ENCODE results near the gene UBQLN3.

The UBQLN3 gene

GRCh38 chr11:5509803-5510202, at the start of gene UBQLN3:
TSS of gene UBQLN3 (minus strand) at chr11:5509957. CDS start at chr11:5509558, 399 bp downstream.
- intact Hi-C loops (cut with DNase I): no loop called here
- no peak for DNase-seq

GRCh38 chr11:5557751-5558150, 48.0 kb upstream of the UBQLN3 start:
- DNase-seq: no peak
- intact Hi-C loops (cut with DNase I): no loop called here

GRCh38 chr11:5556596-5557188, 46.9 kb upstream of the UBQLN3 start:
- intact Hi-C loops (cut with DNase I): no loop called here
- no peak for DNase-seq

GRCh38 chr11:5553343-5553742, 43.6 kb upstream of the UBQLN3 start:
- DNase-seq: no peak
- intact Hi-C loops (cut with DNase I): no loop called here

- intact Hi-C loops (cut with DNase I): no loop called here
- no peak for DNase-seq
Measured at GRCh38 chr11:5550440-5551095, 40.8 kb upstream of the UBQLN3 start.

GRCh38 chr11:5548440-5548839, 38.7 kb upstream of the UBQLN3 start, which contains the start of gene OR52H1:
TSS of gene OR52H1 (minus strand) at chr11:5548540. CDS start at chr11:5545505, 3,035 bp downstream.
- intact Hi-C loops (cut with DNase I): no loop called here

DNA sequence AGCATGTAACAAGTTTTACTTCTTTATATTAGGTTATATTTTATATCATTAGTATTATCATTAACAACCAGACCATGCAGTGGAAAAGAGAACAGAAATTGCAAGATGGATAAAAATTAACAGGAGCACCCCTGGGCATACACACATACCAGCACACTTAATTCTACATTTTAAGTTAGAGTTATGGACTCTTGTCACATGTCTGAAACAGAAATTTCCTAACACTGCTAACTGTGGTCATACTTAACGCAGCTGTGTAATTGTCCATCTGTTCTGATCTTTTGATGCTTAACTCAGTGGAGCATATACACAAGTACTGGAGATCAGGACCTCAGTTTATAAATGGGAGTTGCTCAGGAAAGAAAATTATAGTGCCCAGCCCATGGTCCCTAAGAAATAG, 38.2 kb upstream of the UBQLN3 start:
- intact Hi-C loops (cut with DNase I): no loop called here
- DNase-seq: no peak

More at GRCh38 chr11:5548440-5548839, 38.7 kb upstream of the UBQLN3 start, which contains the start of gene OR52H1:
- DNase-seq: no peak

DNA sequence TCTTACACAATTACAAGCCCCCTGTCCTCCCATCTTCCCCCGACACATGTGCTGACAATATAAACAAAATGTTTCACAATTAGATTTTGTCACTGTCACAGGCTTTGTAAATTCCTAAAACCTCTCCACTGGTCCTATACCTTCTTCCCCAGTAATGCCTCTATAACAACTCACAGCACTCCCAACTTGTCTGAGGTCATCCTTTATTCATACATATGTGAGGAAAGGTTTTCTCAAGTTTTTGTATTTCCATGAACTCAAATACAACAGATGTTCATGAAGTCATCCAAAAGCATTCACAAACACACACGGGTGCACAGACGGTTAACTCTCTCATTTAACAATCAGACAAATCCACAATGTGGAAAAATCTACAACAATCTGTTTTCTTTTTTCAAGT, 36.7 kb upstream of the UBQLN3 start:
- intact Hi-C loops (cut with DNase I): no loop called here
- no peak for DNase-seq

DNA sequence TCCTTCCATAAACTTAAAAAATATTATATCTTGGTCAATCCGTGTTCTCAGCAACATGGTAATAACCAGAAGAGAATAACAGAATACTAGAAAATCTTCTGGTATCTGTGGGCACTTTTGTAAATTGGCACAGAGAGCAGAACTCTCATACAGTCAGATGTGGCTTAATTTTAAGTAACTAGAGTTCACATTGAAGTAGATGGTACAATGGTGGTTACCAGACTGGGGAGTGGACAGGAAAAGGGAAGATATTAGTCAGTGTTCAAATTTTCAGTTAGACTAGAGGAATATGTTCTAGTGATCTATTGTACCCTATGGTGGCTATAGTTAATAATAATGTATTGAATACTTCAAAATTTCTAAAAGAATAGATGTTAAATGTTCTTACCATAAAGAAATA, 31.7 kb upstream of the UBQLN3 start:
- no peak for DNase-seq
- intact Hi-C loops (cut with DNase I): no loop called here

DNA sequence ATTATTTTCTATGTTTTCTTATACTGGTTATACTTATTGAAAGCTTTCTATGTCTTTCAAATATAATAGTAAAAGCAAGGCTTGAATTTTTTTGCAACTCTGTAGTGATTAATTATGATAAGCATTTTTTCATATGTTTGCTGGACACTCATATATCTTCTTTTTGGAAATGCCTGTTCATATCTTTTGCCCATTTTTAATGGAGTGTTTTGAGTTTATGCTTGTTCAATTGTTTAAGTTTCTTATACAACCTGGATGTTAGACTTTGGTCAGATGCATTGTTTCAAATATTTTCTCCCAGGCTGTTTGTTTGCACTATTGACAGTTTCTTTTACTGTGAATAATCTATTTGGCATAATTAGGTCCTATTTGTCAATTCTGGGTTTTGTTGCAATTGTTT, 26.7 kb upstream of the UBQLN3 start:
- intact Hi-C loops (cut with DNase I): no loop called here
- DNase-seq: no peak

DNA sequence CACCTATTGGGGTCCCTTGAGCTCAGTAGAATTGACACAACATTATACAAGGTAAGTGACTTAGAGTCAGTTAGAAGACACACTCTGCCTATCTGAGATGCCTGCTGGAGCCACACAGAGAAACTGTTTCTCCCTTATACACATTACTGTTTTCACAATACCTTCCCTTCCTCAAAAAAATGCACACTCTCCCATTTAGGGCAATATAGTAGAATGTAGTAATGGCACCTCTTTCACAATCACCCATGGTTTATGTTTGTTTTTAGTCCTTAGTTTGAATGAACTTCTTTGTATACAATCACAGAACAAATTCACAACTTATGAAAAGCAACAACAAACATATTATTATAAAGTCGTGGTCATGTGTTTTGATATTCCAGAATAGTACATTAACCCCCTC, 24.3 kb upstream of the UBQLN3 start:
- intact Hi-C loops (cut with DNase I): no loop called here
- no peak for DNase-seq

DNA sequence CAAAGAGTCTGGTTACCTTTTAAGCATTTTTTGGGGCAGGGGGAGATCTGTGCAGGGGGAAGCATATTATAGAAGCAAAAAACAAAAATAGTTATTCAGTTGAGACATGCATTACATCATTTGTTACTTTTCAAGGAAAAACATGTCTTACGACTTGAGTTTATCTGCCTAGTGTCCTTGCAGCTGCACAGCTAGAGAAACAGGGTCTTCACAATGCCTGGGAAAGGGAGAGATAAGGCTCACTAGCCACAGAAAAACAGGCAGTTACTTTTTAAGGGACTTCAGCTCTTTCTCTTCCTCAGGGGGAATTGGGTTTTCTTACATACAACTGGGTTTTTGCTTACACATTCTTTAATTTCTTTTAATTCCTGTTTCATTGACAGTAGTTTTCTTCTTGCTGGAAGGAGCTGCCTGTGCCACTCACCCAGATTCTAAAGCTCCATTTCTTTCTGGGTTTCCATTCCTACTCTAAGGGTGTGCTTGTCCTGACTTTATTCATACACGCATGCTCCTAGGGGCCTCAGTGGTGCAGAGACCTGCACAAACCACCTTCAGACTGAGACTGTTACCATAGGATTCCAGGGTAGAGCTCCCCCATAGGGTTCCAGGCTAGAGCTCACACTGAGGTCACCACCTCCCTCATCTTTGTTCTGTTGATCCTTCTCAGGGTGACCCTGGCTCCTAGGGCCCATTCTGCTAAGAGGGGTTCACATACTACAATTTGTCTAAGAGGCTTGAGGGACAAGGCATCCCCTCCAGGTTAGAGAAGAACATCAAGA, 21.5 kb upstream of the UBQLN3 start:
- intact Hi-C loops (cut with DNase I): no loop called here
- DNase-seq: no peak

- DNase-seq: no peak
- intact Hi-C loops (cut with DNase I): no loop called here
Measured at GRCh38 chr11:5528495-5528894, 18.7 kb upstream of the UBQLN3 start.

- no peak for DNase-seq
- intact Hi-C loops (cut with DNase I): no loop called here
Measured at GRCh38 chr11:5527716-5528115, 18.0 kb upstream of the UBQLN3 start.

- no peak for DNase-seq
- intact Hi-C loops (cut with DNase I): no loop called here
Measured at GRCh38 chr11:5524756-5525155, 15.0 kb upstream of the UBQLN3 start.

DNA sequence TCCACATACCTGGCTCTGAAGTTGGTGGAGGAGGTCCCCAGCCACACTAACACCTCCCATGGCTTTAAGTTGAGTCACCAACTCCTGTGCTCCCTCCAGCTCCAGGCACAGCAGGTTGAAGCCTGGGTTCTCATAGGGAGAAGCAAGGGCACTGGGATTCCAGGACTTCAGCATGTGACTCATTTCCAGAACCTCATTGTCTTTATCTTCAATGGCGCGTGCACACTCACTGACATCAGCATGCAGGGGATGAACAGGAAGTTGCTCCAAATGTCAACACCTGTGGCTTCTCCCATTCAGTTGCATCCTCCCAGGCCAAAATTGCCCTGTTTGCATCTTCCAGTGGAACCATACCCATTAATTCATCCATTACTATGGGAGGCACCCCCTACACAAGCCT, 12.6 kb upstream of the UBQLN3 start:
- intact Hi-C loops (cut with DNase I): no loop called here
- DNase-seq: no peak

GRCh38 chr11:5521540-5521939, 11.8 kb upstream of the UBQLN3 start:
- intact Hi-C loops (cut with DNase I): no loop called here
- no peak for DNase-seq

- no peak for DNase-seq
- intact Hi-C loops (cut with DNase I): no loop called here
Measured at GRCh38 chr11:5516599-5516998, 6.8 kb upstream of the UBQLN3 start, which contains the start of gene UBQLNL. TSS of gene UBQLNL (minus strand) at chr11:5516699. CDS start at chr11:5516441, 258 bp downstream.

DNA sequence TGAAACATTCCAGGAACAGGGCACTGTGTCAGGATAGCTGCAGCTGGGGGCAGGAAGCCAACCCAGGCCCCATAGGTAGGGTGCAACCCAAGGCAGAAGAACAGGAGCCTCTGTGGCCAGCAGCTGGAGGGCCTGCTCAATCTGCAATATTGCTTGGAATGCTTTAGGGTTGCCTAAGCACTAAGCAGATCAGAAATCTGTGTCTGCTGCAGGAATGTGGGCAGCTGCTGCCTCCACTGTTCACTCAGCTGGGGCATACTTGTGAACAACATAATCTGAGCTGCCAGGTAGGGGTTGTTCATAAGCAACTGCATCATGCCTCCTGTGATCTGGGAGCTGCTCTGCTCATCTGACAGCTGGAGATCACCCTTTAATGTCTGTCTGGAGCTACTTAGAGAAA, 5.1 kb upstream of the UBQLN3 start:
- DNase-seq: peak in 4 of 42 donors; percentile 11 to 37 (median 26)
- intact Hi-C loops (cut with DNase I): no loop called here

- no peak for DNase-seq
- intact Hi-C loops (cut with DNase I): no loop called here
Measured at GRCh38 chr11:5508605-5509004, 1.2 kb downstream of the UBQLN3 start.

Measured in head of caudate nucleus (tissue), 42 donors.